GM18511 (cell line): ENCODE results near the gene PRKCA.

ENCODE experiments used
- ATAC-seq: cut with Tn5 transposase; IDR thresholded peaks from one replicate; pipeline ENCODE4 v1.9.1; 2021; ENCODE audit warnings: mild to moderate bottlenecking, moderate library complexity; ENCODE audit not compliant: unreplicated experiment

Gene PRKCA

GRCh38 chr17:66671156-66671555 is 368.7 kb downstream of the PRKCA start:
- ATAC-seq: no peak

DNA sequence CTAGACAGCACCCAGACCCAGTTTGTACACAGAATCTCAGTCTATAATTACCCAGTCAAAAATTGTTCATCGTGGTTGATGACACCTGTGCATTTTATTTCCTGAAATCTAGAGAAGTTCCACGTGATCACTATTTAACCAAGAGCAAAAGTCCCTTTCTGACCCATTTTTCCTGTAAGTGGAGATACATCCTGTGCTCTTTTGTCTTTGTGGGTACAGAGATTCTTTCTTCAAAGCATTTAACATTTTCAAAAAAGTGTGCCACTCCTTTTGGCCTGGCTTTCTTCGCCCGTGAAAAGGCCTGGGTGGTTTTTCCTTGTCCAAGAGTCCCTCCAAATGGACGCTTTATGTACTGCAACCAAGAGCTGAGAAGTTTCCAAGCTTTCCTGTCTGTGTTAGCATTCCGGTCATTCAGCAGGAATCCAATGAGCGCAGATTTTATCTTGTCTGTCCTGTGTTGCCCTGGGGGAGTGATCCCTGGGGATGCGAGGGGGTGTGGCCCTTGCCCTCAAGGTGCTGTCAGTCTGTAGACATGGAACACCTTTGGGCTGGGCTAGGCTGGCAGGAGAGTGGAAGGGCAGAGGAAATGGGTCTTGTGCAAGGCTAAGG is 371.4 kb downstream of the PRKCA start:
- peak; percentile 46 for ATAC-seq

DNA sequence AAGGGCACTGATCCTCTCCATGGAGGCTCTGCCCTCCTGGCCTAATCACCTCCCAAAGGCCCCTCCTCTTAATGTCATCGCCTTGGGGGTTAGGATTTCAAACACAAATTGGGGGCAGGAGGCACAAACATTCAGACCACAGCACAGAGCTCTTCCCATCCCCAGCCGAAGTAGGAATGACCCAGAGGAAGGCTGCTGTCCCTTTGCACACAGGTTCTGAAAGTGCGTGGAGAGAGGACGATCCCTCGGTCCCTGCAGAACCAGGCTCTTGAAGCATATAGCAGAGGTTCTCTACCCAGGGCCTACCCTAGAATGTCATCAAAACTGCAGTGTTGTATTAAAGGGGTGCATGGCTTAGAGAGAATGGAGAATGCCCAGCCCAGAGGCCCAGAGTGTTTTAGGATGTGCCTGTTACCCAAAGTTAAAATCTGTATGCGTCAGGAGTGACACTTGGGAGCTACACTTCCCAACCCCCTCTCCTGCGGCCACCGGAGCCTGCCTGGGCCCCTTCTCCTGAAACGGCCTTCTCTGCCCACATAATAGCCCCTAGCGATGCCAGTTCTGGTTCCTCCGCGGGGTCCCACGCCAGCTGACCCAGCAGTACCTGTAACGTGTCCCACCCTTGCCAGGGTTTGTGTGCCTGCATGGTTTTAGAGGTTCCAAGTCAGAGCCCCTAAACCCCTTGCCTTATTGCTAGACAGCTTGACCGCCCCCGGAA is 373.0 kb downstream of the PRKCA start:
- no peak for ATAC-seq

DNA sequence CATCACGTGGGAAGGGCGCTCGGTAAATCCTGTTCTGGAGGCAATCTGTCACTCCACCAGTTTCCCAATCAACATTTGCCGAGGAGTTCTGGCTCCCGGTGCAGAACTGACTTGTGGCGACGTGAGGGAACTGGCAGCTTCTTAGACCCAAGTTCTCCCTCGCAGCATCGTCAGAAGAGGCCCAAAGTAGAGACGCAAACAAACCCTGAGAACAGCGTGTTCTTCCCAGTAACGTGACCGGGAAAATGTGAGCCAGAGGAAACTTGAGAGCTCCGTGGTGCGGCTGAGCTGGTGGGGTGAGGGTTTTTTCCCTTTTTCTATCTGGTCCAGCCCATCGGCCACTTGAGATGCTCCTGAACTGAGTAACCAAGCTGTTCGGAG is 373.6 kb downstream of the PRKCA start:
- no peak for ATAC-seq

GRCh38 chr17:66676421-66676820 is 374.0 kb downstream of the PRKCA start:
- no peak for ATAC-seq

- no peak for ATAC-seq
Observed at GRCh38 chr17:66677201-66677981, 375.0 kb downstream of the PRKCA start.

GRCh38 chr17:66678061-66678460 is 375.6 kb downstream of the PRKCA start:
- no peak for ATAC-seq

- ATAC-seq: no peak
Observed at GRCh38 chr17:66678827-66679226, 376.4 kb downstream of the PRKCA start.

DNA sequence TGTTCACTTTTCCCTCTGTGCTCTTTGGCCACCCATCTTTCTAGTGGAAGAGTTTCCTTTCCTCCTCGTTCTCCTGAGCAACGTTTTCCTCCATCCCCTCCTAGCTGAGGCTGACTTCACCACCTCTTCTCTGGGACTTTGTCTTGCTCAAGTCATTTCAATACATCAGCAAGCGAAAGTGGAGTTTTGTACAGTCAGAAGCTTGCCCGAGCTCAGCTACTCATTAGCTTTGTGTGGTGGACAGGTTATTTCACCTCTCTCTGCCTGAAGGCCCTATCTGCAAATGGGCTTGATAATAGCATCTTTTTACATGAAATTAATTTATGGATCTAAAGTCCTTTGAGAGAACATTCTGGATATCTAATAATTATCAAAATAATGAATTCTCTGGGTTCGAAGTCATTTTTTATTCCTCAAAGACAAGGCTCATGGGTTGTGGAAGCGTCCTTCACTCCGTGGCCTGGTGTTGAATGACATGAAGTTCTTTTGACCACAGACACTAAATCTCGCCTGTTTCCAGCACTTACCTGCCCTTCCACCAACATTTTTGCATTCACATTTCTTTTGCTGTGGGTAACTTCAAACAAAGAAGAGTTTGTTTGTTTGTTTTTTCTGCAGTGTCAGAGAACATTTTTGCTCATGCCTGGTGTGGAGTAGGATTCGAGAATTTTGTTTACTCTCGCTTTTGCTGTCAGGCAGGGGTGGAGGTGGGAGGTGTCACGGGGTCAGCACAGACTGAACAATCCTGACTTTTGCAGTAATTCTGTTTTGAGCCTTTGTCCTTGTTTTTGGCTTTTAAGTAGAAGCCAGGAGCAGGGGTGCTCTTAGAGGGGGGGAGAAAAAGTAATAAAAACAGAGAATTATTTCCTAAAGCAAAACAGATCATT is 377.5 kb downstream of the PRKCA start:
- ATAC-seq: no peak

DNA sequence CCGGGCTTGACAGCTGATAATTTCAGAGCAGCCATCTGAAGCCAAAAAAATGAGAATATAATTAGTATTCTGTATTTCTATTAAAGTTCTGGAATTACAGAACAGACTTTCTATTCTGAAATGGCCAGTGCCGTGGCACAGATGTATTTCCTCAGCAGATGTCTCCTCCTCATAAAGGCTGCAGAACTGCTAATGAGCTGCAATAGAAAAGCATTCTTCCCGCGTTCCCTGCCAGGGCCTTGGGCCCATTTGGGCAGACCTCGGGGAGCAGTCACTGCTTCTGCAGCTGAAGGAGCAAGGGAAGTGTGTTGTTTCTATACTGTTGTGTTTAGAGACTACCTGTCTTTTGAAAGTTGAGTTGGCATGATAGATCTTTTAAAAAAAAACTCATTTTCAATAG is 379.9 kb downstream of the PRKCA start:
- ATAC-seq: no peak

DNA sequence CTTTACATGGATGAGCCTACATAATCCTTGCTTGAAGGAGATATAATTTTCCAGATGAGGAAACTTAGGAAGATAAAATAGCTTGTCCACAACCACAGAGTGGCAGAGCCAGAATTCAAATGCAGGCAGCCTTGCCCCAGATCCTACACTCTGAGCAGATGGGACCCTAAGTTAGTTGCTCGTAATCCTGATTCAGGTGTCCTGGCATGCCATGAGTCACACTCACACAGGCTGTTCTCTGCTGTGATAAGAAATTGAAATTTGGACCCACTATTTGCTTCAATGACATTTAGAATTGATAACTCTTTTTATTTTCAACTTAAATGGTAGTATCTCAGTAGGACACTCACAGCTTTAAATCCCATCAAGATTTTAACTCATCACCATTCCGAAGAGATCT is 381.8 kb downstream of the PRKCA start:
- ATAC-seq: no peak

DNA sequence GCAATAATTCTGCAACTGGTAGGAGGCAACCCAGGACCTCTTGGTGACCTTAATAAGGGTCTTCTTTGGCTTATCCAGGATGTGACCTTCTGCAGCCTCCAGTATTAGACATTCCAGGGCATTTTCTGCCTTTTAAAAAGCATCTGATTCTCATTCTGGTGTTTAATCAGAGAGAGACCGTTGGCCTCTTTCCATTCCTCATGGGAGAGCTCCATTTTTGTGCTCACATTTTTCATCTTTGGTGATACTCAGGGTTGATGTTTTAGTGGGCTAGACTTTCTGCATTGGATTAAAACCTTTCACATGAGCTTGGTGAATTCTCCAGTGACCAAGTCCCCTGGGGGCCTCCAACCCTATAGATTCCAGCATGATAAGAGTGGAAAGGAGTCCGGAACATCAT is 382.3 kb downstream of the PRKCA start:
- ATAC-seq: no peak

DNA sequence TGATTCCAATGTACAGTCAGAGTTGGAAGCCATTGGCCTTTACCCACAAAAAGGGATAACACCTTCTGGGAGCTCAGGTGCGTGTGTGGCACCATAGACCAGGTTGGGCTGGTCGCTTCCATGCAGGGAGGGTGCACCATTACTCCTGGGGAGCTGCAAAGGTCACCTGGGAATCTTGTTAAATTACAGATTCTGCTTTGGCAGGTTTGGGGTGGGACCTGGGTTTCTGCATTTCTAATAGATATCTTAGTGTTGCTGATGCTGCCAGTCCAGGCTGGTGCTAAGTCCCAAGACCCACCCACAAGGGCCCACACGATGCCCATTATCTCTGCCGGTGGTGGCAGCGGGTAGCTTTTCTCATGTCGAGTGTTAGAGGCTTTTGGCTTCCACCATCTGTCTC is 384.2 kb downstream of the PRKCA start:
- ATAC-seq: no peak

GRCh38 chr17:66687570-66688284 is 385.3 kb downstream of the PRKCA start:
- ATAC-seq: no peak

DNA sequence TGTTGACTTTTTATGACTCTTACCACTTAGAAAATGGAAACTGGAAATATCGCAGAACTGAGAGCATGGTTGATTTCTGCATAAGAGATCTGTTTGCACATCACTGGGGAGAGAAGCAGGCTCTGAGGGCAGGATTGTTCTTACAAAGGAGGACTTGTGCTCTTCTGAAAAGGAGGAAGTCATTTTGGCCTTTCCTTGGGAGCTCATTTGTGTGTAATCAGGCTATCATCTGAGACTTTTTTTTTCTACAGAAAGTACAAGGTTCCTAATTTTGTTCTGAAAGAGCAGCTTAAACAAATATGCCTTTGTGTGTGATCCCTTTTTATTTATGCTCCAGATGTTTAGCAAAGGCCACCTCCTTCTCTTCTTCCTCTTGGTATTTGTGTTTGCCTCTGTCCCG is 386.8 kb downstream of the PRKCA start:
- ATAC-seq: no peak

- ATAC-seq: no peak
Observed at GRCh38 chr17:66690166-66690565, 387.8 kb downstream of the PRKCA start.

DNA sequence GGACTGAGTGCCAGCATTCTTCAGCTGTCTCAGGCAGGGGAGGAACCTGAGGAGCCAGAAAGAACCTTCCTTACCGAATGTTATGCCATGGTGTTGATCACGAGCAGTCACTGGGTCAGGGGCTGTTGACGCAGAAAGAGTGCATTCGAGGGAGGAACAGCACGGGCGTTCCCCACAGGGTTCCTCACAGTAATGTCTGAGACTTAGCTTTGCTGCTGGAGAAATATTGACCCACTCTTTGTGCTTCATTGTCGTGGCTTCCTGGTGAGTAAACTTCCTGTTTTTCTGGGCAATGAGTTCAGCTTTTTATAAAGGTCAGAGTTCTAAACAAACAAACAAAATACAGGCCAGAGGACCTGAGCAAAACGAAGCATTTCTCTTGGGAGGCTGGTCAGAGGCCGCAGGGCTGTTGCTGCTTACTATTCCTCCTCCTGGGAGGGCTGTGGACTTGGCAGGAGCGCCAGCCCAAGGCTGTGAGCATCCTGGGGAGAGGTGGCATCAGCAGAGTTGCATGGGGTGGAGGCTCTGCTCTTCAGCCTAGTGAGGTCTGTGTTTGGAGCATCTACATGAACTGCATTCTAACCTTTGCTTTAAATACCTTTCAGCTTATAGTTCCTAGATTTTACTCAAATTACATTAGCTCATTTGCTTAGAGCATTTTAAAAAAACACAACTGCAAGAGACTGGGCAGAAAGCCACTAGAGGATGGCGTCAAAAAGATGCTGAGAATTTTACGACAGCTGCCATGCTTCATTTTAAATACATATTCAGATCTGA is 389.4 kb downstream of the PRKCA start:
- ATAC-seq: no peak

- no peak for ATAC-seq
Observed at GRCh38 chr17:66692421-66692690, 389.9 kb downstream of the PRKCA start.

GRCh38 chr17:66695098-66695497 is 392.7 kb downstream of the PRKCA start:
- ATAC-seq: no peak

DNA sequence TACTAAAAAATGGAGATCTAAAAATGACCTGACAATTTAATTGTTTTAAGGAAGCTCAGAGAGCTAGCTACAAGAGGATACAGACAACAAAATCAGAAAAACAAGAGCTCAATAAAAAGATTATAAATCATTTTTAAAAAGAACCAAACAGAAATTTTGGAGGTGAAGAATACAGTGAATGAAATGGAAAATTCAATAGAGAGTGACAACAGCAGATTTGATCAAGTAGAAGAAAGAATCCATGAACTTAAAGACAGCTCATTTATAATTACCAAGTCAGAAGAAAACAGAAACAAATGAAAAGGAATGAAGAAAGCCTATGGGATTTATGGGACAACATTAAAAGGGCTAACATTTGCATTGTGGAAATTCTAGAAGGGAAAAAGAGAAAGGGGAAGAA is 395.9 kb downstream of the PRKCA start:
- no peak for ATAC-seq
